HG02981 (cell line): ENCODE measurements around the gene ABTB2.

Experiments
- ATAC-seq: cut with Tn5 transposase; IDR thresholded peaks from one replicate; pipeline ENCODE4 v1.9.1; 2021; ENCODE audit warnings: mild to moderate bottlenecking, moderate library complexity; ENCODE audit not compliant: unreplicated experiment

The ABTB2 gene

GRCh38 chr11:34155057-34155756 lies 202.6 kb downstream of the ABTB2 start:
- ATAC-seq: no peak

GRCh38 chr11:34154059-34154875 lies 203.5 kb downstream of the ABTB2 start:
- ATAC-seq: peak; percentile 74

DNA sequence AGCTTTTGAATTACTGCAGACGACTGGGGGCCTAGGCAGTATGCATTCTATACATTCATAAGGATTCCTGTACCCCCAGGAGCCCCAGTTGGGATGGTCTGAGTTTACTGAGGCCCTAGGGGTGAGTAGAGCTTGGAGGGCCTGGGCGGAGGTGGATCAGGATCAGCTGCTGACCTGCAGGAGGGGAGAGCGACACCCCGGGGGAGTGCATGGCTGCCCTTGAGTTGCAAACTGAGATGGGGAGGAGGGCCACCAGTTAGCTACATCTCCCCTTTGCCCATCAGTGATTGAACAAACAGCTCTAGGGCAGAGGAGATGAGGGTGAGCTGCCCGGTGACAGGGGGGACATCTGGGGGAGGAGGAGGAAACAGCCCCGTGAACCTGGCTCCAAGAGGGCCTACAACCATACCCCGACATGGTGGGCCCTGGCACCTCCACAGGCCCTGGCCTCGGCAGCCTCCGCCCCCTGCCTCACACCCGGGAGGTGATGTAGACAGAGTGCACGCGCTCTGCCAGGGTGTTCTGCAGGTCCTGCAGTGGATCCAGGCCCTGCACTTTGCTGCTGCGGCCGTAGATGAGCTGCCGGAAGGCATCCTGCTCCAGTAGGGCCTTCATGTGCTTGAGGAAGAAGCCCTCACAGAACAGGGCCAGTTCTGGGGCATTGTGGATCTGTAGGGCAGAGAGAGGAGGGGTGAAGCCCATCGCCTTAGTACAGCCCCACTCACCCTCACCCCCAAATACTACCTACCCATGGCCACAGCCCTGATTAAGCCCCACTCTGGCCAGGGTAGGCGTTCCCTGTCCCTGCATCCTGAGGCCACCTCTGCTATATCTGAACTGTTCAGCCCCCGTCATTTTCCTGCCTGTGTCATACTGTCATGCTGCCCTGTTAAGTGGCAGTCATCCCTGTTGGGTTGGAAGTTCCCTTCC lies 205.6 kb downstream of the ABTB2 start:
- no peak for ATAC-seq

DNA sequence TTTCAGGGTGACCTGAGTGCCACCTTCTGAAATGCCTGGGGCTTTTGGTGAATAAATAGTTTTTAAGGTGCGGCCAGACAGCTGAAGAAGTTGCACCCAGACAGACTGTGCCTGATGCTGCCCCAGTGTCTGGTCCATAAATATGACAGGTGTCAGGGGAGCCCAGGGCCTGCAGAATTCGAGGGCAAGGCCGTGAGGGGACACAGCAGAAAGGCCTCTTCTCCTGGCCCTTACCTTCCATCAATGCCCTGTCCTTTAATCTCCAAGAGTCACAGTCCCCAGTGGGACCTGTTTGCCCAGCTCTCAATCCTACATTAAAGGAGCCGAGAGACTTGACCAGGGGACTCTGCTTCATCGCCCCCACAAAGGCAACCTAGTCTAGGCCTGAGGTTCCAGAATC lies 206.6 kb downstream of the ABTB2 start:
- ATAC-seq: no peak

DNA sequence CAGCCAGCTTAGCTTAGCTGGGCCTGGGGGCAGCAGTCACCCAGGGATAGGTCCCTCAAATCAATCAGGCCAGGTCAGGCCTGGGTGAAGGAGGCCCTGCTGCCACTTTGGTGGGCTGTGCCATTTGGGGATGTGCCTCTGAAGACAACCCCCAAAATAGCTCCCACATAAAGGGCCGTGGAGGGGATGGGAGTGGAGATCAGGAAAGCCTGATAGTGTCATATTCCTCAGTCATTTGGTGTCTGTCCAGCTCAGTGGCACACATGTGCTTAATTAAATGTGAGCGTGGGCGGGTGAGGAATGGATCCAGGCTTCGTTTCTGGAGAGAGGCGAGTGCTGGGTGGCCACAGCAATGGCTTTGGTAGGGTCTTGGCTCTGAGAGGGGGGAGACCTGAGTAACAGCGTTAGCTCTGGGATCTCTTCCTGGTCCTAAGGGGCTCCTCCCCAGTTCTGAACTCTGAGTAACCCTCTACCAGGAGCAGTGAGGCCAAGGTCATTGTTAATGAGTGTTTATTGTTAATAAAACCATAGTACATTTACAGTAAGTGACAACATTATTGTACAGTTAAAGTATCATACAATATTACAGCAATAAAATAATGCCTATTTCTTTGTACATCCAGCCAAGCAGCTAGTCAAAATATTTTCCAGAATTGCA lies 207.2 kb downstream of the ABTB2 start:
- ATAC-seq: no peak

DNA sequence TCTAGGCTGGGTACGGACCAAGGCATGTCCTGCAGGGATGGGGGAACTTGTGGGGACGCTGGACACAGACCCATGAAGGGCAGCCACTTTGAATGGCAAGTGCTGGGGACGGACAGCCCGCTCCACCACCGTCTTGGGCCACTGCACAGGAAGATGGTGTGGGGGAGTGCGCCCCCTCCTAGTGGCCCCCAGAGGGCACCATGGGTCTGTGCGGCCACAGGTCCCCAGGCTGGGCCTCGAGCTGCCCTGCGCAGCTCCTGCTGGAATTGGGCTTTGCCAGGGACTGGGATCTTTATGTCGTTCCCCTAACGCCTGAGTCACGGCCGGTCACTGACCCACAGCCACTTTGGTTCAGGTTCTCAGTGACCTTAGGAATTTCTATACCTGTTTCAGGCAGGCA lies 208.0 kb downstream of the ABTB2 start:
- no peak for ATAC-seq

- no peak for ATAC-seq
These were observed 208.5 kb downstream of the ABTB2 start for GRCh38 chr11:34149274-34149673.

DNA sequence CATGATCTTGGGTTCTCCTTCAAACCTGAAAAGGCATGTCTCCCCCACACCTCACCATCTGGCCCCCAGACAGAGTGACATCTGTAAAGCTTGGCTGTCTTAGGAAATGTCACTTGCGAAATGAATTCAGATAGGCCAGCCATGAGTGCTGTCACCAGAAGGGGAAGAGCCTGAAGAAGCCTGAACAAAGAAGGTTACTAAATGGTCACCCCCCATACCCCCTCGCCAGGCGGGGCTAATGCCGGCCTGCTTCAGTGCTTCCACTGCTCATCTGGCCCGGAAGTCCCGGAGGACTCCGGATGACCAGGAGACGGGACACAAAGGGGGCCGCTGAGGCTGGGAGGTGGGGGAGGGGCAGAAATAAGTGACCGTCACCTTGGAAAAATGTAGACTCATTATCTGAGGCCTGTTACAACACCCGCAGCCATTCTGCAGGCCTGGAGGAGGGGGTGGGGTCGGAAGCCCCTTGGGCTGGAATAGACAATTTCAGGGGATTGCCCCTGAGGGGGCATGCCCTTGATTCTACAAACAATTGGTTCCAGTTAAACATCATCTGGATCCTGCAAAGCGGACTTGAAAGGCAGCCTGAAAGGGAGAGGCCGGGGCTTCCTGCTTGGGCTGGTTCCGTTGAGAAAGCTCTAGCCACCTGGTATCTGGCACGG lies 209.2 kb downstream of the ABTB2 start:
- ATAC-seq: no peak

GRCh38 chr11:34147581-34147980 lies 210.2 kb downstream of the ABTB2 start:
- no peak for ATAC-seq

- ATAC-seq: no peak
These were observed 210.9 kb downstream of the ABTB2 start for GRCh38 chr11:34146866-34147265.

DNA sequence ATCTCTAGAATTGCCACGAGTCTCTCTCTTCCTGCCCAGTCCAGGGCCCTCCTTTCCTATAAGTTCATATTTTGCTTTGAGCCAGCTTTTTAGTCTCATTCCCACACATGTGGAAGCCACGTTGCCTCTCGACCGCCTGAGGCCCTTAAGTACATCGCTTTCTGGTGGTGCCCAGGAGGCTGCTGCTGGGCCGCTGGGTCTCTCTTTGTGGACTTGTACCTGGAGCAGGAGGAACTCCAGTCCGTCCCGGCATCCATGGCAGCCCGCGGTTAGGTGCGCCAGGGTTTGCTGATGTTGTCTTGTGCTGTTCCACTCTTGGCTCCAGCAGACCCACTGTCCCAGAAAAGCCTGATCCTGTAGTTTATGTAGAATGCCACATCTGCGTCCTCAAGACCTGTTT lies 211.4 kb downstream of the ABTB2 start:
- no peak for ATAC-seq

- ATAC-seq: no peak
These were observed 211.9 kb downstream of the ABTB2 start for GRCh38 chr11:34145847-34146381.

DNA sequence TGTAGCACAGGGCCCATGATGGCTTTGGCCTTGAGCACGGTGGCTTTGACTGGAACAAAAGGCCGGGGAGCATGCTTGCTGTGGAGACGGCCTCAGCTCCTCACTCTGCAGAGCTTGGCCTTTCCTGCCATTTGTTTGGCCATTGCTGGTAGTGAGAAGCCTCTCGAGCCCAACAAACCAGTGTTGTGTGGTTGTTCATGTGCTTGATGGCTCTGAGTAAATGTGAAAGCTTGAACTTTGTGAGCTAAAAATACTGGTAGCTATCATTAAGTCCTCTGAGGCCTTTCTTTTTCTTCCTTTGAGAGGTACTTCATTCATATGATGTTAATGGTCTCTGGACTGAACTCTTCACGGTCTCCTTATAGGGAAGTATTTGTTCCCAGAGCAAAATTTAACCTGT lies 212.7 kb downstream of the ABTB2 start:
- no peak for ATAC-seq

GRCh38 chr11:34143048-34143447 lies 214.8 kb downstream of the ABTB2 start:
- no peak for ATAC-seq

GRCh38 chr11:34140149-34140548 lies 217.7 kb downstream of the ABTB2 start:
- ATAC-seq: no peak

GRCh38 chr11:34139346-34139745 lies 218.5 kb downstream of the ABTB2 start:
- ATAC-seq: no peak

DNA sequence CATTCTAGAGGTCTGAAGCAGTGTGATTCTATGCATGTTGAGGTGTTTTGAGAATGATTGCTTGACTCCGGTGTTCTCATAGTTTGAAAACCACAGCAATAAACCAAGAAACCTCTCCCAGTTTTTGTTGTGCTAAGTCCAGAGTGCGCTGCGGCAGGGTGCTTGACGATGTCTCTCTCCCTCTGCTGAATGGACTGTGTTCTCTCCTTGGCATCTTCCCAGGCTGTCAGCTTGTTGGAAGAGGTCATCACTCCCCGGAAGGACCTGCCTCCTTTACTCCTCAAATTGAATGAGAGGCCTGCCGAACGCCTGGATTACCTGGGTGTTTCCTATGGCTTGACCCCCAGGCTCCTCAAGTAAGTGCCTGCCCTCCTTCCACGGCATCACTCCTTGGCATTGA lies 221.4 kb downstream of the ABTB2 start:
- no peak for ATAC-seq

GRCh38 chr11:34135439-34135838 lies 222.4 kb downstream of the ABTB2 start:
- ATAC-seq: no peak

GRCh38 chr11:34134765-34135164 lies 223.0 kb downstream of the ABTB2 start:
- no peak for ATAC-seq
